GM03348 (cell line): ENCODE data around the gene C1orf21.

Source experiments
- DNase-seq: peaks from one replicate; pipeline ENCODE4 v3.0.0; 2012; ENCODE audit warnings: low spot score

Gene C1orf21

GRCh38 chr1:184517130-184517529 is 130.3 kb downstream of the C1orf21 start:
- DNase-seq = no peak

DNA sequence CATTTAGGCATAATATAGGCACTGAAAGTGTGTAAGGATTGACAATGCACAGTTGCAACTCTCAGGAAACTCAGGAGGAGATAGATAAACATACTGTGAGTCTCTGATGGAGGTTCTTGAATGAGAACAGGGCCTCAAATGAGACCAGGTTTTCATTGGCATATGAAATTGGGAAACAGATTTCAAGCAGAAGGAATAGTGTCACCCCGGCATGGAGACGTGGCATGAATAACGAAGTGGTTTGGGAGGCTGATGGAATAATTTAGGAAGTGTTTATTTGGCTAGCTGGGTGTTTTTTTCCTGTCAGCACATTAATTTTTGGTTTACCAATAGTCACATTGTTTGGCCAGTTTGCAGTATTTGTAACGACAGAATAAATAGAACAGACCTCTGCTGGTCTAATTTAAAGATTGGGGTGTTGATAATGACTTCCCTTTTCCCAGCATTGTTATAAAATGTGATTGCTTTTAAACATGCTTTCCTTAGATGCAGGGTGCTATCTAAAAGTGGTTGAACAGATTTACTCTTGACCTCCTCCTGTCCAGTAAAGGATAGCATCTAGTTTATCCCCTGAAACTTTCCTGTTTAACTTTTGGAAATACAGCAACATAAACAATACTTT is 132.0 kb downstream of the C1orf21 start:
- DNase-seq = no peak

DNA sequence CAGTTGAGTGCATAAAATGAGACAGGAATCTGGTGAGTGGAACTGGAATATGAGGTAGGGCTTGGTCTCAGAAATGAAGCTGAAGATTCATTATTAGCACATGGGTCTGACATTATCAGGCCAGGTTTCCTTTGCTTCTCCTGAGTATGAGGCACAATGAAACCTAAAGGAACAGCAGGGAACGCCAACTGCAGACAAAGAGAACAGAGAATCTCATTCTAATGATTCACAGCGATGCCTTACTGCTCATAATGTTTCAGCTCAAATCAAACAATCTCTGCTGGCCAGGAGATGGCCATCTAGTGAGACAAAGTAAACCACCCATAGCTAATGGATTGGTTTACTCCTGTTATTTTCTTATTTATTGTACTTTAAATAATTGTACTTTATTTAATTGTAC is 133.5 kb downstream of the C1orf21 start:
- peak; percentile 28 for DNase-seq

GRCh38 chr1:184524248-184524647 is 137.4 kb downstream of the C1orf21 start:
- DNase-seq = no peak

DNA sequence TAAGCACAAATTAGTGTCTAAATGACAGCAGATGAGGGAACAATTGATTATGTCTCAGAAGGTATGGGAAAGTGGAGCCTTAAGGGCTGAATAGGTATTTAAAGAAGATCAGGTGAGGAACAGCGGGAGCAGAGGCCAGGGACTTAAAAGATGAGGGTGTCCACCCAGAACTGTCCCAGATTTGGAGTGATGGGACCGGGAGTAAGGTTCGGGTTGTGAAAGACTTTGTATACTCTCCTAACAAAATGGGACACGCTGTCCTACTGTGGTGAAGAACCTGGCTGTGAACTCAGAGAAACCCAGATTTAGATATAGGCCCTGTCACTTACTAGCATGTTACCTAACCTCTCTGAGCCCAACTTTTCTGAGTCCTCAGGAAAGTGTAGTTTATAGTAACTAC is 140.6 kb downstream of the C1orf21 start:
- DNase-seq = no peak

- DNase-seq = no peak
Observed at GRCh38 chr1:184530226-184530625, 143.4 kb downstream of the C1orf21 start.

- no peak for DNase-seq
Observed at GRCh38 chr1:184531296-184531695, 144.5 kb downstream of the C1orf21 start.

DNA sequence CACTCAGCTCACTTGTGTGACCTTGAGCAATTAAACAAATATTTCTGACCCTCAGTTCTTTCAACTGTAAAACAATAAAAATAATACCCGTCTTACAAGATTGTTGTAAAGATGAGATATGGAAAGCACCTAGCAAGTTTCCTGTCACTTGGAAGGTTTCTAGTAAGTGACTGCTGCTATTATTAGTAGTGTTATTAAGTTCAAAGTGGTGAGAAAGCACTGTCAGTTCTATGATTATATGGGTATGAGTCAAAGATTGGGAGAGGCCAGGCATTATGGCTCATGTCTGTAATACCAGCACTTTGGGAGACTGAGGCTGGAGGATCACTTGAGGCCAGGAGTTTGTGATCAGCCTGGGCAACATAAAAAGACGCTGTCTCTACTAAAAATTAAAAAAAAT is 145.4 kb downstream of the C1orf21 start:
- DNase-seq = no peak

DNA sequence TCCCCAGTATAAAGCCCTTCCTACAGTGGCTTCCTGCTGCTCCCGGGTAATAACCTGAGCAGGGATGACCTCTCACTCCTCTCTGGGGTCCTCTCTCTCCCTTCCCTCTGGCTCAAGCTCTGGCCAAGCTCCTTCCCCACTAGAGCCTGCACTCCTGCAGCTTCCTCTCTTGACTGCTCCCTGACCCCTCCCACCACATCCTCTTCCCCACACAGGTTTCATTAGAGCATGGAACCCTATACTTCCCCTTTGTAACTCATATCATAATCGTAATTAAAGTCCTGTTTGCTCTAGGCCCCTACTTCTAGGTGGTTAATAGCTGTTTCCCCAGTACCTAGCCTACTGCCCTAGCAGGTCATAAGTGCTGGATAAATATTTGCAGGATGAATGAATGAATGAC is 146.2 kb downstream of the C1orf21 start:
- no peak for DNase-seq

GRCh38 chr1:184533915-184534314 is 147.1 kb downstream of the C1orf21 start:
- DNase-seq = no peak

DNA sequence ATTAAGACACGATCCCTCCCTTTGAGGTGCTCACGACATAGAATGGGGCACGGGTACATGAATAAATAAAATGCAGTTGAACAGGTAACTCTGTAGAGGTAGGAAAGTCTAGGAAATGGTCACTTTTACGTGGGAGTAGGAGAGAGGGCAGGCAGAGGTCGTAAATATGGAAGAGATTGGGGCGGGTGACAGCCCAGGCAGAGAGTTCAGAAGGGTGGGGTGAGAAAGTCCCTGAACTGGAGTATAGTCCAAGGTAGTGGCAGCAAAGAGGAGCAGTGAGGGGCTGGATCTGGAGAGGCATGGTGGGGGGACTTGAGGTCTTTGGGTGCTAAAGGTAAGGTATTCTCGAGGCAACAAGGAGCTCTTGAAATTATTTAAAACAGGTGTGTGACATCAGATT is 147.9 kb downstream of the C1orf21 start:
- DNase-seq = no peak

- peak; percentile 45 for DNase-seq
Observed at GRCh38 chr1:184535191-184535970, 148.6 kb downstream of the C1orf21 start.

DNA sequence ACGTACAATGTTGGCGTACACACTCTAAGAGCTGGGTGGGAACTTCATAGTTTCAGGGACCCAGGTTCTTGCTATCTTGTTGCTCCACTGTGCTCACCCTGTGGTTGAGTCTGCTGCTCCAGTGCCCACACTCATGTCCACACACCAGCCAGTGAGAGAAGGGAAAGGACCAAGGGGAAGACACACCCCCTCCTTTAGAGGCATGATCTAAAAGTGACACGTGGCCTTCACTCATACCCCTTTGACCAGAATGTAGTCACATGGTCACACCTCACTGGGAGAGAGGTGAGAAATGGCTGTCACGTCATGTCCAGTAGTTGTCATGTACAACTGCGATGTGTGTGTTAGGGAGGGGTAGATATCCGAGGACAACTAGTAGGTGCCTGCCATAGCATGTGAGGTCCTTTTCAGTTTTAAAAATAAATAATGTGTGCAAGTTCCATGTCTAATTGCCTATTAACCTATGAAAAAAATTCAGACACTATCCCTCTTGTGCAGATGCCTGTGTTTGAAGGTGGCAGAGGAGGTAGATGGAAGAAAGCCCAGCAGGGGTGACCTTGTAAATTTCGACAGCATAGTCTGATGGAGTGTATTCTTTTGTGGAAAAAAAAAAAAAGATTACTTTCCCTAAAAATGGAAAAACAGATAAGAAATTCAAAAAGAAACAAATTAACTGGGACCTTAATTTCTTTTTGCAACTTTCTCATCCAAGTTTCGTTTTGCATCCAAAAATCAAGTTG is 149.6 kb downstream of the C1orf21 start:
- DNase-seq = no peak

GRCh38 chr1:184539580-184539979 is 152.8 kb downstream of the C1orf21 start:
- DNase-seq = no peak

GRCh38 chr1:184541537-184542152 is 154.8 kb downstream of the C1orf21 start:
- DNase-seq = no peak

GRCh38 chr1:184542291-184542690 is 155.5 kb downstream of the C1orf21 start:
- DNase-seq = no peak

- peak; percentile 73 for DNase-seq
Observed at GRCh38 chr1:184545601-184546000, 158.8 kb downstream of the C1orf21 start.

DNA sequence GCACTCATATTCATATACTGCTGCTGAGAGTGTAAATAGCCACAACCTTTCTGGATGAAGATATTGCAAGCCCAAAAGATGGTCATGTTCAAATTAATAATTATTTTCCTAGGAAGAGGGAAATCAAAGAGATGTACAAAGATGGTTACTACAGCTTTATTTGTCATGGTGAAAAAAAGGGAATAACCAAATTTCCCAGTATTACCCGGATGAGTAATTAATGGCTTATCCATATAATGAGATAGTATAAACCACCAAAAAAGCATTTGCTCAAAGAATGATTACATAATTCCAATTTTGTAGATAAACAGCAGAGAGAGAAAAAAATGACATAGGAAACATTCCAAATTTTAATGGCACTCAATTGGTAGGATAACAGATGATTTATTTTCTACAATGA is 165.6 kb downstream of the C1orf21 start:
- DNase-seq = no peak

DNA sequence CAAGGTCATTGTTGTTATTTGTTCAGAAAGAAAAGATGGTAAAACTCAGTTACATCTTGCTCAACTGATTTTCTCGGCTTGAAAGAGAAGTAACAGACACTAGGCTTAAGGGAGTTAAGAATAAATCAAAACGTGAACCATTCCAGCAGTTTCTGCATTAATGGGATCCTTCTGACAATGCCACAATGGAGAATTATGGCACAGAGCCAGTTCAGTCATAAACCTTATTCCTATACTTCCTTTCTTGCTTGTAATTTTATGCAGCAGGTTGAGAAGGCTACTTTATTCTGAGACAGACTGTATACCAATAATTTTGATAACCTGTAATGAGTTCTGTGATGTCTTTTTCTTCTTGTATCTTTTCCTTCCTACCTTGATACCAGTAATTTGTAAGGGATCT is 167.0 kb downstream of the C1orf21 start:
- no peak for DNase-seq

- DNase-seq = no peak
Observed at GRCh38 chr1:184555665-184556641, 169.1 kb downstream of the C1orf21 start.

GRCh38 chr1:184556665-184557064 is 169.8 kb downstream of the C1orf21 start:
- no peak for DNase-seq
